Measurements from ENCODE around the gene SLC22A31.
"Not testable (repeated sequence)": the region's sequence is repeated elsewhere in the genome, so short reads cannot be mapped to it uniquely, and the experiment has no call there.

Gene SLC22A31

DNA sequence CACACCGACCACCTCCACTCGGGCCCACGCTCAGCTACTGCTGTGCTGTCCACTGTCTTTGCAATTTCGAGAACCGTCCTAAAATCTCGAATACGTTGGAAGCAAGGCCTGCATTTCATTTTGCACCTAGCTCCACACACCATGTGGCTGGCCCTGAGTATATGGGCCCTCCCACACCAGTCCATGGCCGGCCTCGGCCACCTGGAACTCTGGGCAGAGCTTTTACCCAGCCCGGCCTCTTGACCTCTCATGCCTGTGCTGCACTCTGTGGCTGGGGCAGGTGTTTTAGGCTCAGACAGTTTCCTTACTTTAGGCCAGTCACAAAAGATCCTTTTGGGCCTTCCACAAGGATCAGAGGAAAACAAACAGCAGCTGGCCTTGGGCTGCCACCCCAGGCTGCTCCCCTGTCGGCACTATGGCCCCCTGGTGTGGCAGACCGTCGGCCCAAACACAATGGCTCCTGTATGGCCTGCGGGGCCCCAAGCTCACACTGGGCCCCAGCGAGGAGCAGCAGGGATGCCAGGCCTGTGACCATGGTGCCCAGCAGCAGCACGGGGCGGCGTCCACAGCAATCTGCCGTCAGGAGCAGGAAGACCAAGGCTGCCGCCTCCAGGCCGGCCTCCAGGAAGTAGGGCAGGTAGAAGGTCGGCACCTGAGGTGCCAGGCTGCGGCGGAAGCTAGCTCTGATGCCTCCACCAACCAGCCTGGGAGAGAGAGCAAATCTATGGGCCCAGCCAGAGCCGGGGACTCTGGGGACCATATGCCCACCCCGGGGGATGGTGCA, 2.5 kb downstream of the SLC22A31 start:
- H3K4me3 ChIP-seq (ENCODE audit: low read length), result no peak overlapping the region
- H3K36me3 ChIP-seq (ENCODE audit: insufficient read depth, low read depth, low read length), result no peaks in the 10 kb centered on the region
- peaks cover 3% of the 10 kb centered on the region for H3K9me3 ChIP-seq (ENCODE audit: insufficient read depth, low read depth, low read length)
- no peak overlapping the region for H3K27ac ChIP-seq (ENCODE audit: low read length)
- H3K27me3 ChIP-seq (ENCODE audit: insufficient read depth, low read length), result peaks cover 37% of the 10 kb centered on the region
- no peak overlapping the region for H3K9ac ChIP-seq (ENCODE audit: low read depth, low read length)
- H3K4me1 ChIP-seq (ENCODE audit: insufficient read depth, low read length), result no peaks in the 10 kb centered on the region

DNA sequence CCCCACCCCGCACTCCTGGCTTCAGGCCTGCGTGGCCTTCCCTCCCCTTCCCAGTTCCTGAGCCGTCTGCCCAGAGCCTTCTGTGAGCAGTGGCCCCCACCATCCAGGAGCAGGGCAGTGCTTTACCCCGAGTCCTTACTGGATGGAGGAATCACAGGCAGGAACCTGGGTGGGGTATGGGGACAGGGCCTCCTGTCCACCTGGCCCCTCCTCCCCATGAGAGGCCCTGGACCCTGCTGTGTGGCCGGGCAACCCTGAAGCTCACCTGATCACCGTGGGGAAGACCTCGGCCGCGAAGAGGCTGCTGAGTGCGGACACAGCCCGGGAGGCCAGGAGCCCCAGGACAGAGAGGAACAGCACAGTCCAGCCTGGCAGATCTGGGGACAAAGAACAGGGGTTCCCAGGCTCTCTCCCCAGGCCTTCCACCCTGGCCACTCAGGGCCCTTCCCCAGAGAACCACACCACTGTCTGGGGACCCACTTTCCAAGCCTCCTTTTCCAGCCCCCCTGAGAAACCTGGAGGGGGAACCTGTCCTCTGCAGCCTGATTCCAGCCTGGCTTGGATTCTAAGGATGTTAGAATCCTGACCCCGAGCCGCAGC, 3.2 kb downstream of the SLC22A31 start:
- H3K9ac ChIP-seq (ENCODE audit: low read depth, low read length), result no peak overlapping the region
- H3K4me1 ChIP-seq (ENCODE audit: insufficient read depth, low read length), result no peaks in the 10 kb centered on the region
- no peak overlapping the region for H3K4me3 ChIP-seq (ENCODE audit: low read length)
- H3K9me3 ChIP-seq (ENCODE audit: insufficient read depth, low read depth, low read length), result no peaks in the 10 kb centered on the region
- no peak overlapping the region for H3K27ac ChIP-seq (ENCODE audit: low read length)
- H3K27me3 ChIP-seq (ENCODE audit: insufficient read depth, low read length), result peaks cover 30% of the 10 kb centered on the region
- H3K36me3 ChIP-seq (ENCODE audit: insufficient read depth, low read depth, low read length), result no peaks in the 10 kb centered on the region

DNA sequence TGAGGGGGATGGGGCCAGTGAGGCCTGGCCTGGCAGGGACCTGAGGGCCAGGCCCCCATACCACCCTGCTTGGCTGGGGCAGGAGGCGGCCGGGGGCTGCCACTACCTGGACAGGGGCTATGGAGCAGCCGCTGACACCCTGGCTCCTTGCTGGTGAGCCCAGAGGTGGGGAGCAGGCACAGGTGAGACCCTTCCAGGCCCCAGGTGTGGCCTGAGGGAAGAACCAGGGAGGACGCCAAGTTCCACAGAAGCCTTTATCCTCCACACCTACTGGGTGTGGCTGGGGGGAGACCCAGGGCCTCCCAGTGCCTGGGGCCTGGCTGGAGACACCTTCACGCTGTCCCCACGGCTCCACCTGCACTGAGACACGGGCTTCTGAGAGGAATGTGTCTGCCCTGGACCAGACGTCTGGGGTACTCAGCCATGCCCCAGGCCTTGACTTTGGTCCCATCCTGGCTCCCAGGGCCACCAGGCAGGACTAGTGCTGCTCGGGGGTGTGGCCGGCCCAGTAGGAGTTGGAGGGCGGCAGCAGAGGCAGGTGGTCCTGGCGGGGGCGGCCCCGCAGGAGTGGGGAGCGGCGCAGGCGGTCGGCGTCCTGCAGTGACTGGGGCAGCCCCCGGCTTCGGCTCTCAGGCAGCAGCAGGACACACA, 4.7 kb downstream of the SLC22A31 start:
- no peak overlapping the region for H3K27ac ChIP-seq (ENCODE audit: low read length)

DNA sequence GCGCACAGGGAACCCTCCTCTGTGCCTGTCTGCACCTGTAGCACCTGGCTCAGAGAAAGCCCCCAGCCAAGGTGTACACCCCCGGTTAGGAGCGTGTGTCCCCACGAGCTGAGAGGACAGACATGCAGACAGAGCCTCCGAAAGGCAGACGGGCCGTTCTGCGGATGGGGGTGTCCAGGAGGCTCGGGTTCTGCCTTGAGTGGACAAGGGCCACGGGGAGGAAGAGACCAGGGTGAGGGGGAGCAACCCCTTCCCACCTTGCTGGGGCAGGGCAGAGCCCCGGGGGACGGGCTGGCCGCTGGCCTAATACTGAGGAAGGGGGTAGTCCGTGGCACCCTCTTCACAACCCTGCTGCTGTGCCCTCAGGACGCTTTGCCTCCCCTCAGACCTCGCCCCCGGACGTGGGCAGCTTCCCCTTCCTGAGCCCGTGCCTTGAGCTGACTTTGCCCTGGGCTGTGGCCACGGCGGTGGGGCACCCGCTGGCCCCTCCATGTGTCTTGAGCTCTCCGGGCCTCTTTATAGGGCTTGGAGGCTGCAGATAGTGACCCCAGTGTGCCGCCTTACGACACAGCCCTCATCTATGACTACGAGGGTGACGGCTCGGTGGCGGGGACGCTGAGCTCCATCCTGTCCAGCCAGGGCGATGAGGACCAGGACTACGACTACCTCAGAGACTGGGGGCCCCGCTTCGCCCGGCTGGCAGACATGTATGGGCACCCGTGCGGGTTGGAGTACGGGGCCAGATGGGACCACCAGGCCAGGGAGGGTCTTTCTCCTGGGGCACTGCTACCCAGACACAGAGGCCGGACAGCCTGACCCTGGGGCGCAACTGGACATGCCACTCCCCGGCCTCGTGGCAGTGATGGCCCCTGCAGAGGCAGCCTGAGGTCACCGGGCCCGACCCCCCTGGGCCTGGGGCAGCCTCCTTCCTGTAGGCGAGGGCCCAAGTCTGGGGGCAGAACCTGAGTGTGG, 5.7 kb downstream of the SLC22A31 start:
- H3K4me1 ChIP-seq (ENCODE audit: insufficient read depth, low read length), result no peaks in the 10 kb centered on the region
- H3K9ac ChIP-seq (ENCODE audit: low read depth, low read length), result no peak overlapping the region
- H3K4me3 ChIP-seq (ENCODE audit: low read length), result no peak overlapping the region
- H3K36me3 ChIP-seq (ENCODE audit: insufficient read depth, low read depth, low read length), result no peaks in the 10 kb centered on the region
- H3K27me3 ChIP-seq (ENCODE audit: insufficient read depth, low read length), result peaks cover 34% of the 10 kb centered on the region
- no peak overlapping the region for H3K27ac ChIP-seq (ENCODE audit: low read length)
- no peaks in the 10 kb centered on the region for H3K9me3 ChIP-seq (ENCODE audit: insufficient read depth, low read depth, low read length)

More for the DNA sequence above, 4.7 kb downstream of the SLC22A31 start:
- Histone ChIP-seq H3K27me3 (ENCODE audit: insufficient read depth, low read length) (peaks cover 36% of the 10 kb centered on the region), H3K36me3 (ENCODE audit: insufficient read depth, low read depth, low read length) (no peaks in the 10 kb centered on the region), H3K4me1 (ENCODE audit: insufficient read depth, low read length) (no peaks in the 10 kb centered on the region), H3K9me3 (ENCODE audit: insufficient read depth, low read depth, low read length) (no peaks in the 10 kb centered on the region), H3K4me3 (ENCODE audit: low read length) (no peak overlapping the region), H3K9ac (ENCODE audit: low read depth, low read length) (no peak overlapping the region)

DNA sequence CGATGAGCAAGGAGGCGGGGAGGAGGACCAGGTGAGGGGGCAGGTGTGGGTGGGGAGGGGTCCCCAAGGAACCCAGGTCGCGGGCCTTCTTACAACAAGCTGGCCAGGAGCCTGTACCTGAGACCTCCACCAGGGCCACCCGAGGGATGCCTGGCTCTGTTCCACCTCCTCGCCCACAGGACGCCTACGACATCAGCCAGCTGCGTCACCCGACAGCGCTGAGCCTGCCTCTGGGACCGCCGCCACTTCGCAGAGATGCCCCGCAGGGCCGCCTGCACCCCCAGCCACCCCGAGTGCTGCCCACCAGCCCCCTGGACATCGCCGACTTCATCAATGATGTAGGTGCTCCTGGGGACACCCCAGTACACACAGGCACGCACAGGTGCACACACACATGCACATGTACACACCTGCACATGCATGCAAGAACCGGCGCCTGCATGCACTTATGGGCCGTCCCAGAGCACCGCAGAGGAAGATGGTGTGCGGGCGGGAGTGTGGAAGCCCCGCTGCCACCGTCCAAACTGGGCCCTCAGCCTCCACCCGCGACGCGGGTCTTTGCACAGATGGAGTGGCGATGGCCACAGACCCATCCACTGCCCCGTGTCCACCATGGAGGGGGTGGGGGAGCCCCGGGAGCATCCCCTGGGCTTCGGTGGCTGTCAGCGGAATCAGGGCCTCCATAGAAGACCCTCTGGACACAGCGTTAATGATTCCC, 6.6 kb downstream of the SLC22A31 start:
- Histone ChIP-seq H3K9ac (ENCODE audit: low read depth, low read length) (no peak overlapping the region), H3K4me3 (ENCODE audit: low read length) (peak overlapping the region; percentile 26; the same call in 1 of the 2 replicates), H3K9me3 (ENCODE audit: insufficient read depth, low read depth, low read length) (no peaks in the 10 kb centered on the region), H3K27ac (ENCODE audit: low read length) (no peak overlapping the region), H3K4me1 (ENCODE audit: insufficient read depth, low read length) (no peaks in the 10 kb centered on the region), H3K27me3 (ENCODE audit: insufficient read depth, low read length) (peaks cover 34% of the 10 kb centered on the region), H3K36me3 (ENCODE audit: insufficient read depth, low read depth, low read length) (no peaks in the 10 kb centered on the region)

DNA sequence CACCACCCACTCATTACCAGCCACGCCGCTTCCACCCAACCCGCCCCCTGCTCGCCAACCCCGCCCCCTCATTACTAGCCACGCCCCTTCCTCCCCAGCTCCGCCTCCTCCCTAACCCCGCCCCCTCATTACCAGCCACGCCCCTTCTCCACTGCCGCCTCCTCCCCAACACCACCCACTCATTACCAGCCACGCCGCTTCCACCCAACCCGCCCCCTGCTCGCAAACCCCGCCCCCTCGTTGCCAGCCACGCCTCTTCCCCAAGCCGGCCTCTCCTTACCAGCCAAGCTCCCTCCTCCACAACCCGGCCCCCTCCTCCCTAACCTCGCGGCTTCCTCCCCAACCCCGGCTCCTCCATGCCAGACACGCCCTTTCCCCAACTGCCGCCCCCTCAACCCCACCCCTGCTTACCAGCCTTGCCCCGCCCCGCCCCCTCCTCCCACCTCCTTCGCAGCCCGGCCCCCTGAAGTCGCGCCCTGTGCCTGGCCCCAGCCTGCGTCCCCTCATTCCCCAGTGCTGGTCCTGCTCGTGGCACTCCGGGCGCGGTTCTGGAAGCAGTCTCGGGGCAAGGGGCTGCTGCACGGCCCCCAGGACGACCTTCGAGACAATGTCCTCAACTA, 7.3 kb downstream of the SLC22A31 start:
- no peaks in the 10 kb centered on the region for H3K4me1 ChIP-seq (ENCODE audit: insufficient read depth, low read length)
- H3K9me3 ChIP-seq (ENCODE audit: insufficient read depth, low read depth, low read length), result no peaks in the 10 kb centered on the region
- H3K4me3 ChIP-seq (ENCODE audit: low read length), result peak overlapping the region; percentile 26; the same call in 1 of the 2 replicates
- H3K9ac ChIP-seq (ENCODE audit: low read depth, low read length), result no peak overlapping the region
- no peak overlapping the region for H3K27ac ChIP-seq (ENCODE audit: low read length)
- peaks cover 34% of the 10 kb centered on the region for H3K27me3 ChIP-seq (ENCODE audit: insufficient read depth, low read length)
- no peaks in the 10 kb centered on the region for H3K36me3 ChIP-seq (ENCODE audit: insufficient read depth, low read depth, low read length)

DNA sequence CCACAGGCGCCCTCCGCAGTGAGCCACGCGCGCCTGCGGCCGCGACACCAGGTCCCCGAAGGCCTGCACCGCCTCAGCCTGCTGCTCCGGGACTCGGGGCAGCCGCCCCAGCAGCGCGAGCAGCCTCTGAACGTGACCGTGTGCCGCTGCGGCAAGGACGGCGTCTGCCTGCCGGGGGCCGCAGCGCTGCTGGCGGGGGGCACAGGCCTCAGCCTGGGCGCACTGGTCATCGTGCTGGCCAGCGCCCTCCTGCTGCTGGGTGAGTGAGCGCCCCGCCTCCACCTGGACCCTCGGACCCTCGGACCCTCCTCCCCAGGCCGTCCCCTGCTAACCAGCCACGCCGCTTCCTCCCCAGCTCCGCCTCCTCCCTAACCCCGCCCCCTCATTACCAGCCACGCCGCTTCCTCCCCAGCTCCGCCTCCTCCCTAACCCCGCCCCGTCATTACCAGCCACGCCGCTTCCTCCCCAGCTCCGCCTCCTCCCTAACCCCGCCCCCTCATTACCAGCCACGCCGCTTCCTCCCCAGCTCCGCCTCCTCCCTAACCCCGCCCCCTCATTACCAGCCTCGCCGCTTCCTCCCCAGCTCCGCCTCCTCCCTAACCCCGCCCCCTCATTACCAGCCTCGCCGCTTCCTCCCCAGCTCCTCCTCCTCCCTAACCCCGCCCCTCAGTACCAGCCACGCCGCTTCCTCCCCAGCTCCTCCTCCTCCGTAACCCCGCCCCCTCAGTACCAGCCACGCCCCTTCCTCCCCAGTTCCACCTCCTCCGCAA, 8.0 kb downstream of the SLC22A31 start:
- H3K9me3 ChIP-seq (ENCODE audit: insufficient read depth, low read depth, low read length); H3K36me3 ChIP-seq (ENCODE audit: insufficient read depth, low read depth, low read length); H3K4me1 ChIP-seq (ENCODE audit: insufficient read depth, low read length); H3K27ac ChIP-seq (ENCODE audit: low read length); H3K9ac ChIP-seq (ENCODE audit: low read depth, low read length): not testable (repeated sequence)
- Histone ChIP-seq H3K27me3 (ENCODE audit: insufficient read depth, low read length) (peaks cover 34% of the 10 kb centered on the region), H3K4me3 (ENCODE audit: low read length) (peak overlapping the region; percentile 59; the same call in 1 of the 2 replicates)

DNA sequence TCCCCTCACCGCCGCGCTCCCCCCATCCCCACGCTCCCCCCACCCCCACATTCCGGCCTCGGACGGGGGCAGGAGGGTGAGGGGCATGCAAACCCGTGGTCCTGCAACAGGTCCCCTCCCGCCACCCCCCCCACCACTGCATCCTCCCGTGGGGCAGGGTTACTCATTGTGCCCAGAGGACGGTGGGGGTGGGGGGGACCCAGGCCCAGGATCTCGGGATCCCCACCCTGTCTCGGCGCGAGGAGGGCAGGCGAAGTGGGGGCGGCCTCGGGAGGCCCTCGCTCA, 8.5 kb downstream of the SLC22A31 start:
- Histone ChIP-seq H3K4me3 (ENCODE audit: low read length) (peak overlapping the region; percentile 59; the same call in 1 of the 2 replicates), H3K27ac (ENCODE audit: low read length) (no peak overlapping the region)

DNA sequence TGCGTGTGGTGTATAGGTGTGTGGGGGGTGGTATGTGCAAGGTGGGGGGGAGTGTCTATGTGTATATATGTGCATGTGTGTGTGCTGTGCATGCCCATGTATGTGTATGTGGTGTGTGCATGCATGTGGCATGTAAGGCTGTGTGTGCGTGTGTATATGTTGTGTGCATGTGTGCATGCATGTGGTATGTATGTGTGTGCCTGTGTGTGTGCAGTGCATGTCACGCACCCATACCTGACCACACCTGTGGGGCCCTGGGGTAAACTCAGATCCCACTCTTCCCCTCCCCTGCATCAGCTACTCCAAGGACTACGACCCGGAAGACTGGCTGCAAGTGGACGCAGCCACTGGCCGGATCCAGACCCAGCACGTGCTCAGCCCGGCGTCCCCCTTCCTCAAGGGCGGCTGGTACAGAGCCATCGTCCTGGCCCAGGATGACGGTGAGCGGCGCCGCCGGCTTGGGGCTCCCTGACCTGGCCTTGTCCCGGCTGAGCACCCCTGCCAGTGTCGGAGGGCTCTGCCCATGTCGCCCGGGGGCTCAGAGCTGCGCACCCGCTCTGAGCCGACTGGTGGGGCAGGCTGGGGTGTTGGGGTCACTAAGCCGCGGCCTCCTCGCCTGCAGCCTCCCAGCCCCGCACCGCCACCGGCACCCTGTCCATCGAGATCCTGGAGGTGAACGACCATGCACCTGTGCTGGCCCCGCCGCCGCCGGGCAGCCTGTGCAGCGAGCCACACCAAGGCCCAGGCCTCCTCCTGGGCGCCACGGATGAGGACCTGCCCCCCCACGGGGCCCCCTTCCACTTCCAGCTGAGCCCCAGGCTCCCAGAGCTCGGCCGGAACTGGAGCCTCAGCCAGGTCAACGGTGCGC, 9.1 kb downstream of the SLC22A31 start:
- no peaks in the 10 kb centered on the region for H3K4me1 ChIP-seq (ENCODE audit: insufficient read depth, low read length)
- no peak overlapping the region for H3K4me3 ChIP-seq (ENCODE audit: low read length)
- H3K36me3 ChIP-seq (ENCODE audit: insufficient read depth, low read depth, low read length), result no peaks in the 10 kb centered on the region
- no peaks in the 10 kb centered on the region for H3K9me3 ChIP-seq (ENCODE audit: insufficient read depth, low read depth, low read length)
- H3K9ac ChIP-seq (ENCODE audit: low read depth, low read length), result no peak overlapping the region
- no peak overlapping the region for H3K27ac ChIP-seq (ENCODE audit: low read length)
- H3K27me3 ChIP-seq (ENCODE audit: insufficient read depth, low read length), result peaks cover 34% of the 10 kb centered on the region

More for the DNA sequence above, 8.5 kb downstream of the SLC22A31 start:
- Histone ChIP-seq H3K9me3 (ENCODE audit: insufficient read depth, low read depth, low read length) (no peaks in the 10 kb centered on the region), H3K4me1 (ENCODE audit: insufficient read depth, low read length) (no peaks in the 10 kb centered on the region), H3K36me3 (ENCODE audit: insufficient read depth, low read depth, low read length) (no peaks in the 10 kb centered on the region), H3K27me3 (ENCODE audit: insufficient read depth, low read length) (peaks cover 34% of the 10 kb centered on the region), H3K9ac (ENCODE audit: low read depth, low read length) (no peak overlapping the region)

Measured in iPS-20b (cell line).